ENCODE measurements around the gene ARL5B.

ARL5B gene

GRCh38 chr10:18658271-18659124, 733 bp upstream of the ARL5B start:
- Histone ChIP-seq H3K9ac (ENCODE audit: low read length) (peak overlapping the region; percentile 95), H3K79me2 (ENCODE audit: insufficient read depth, low read length) (peaks cover 52% of the 10 kb centered on the region)

DNA sequence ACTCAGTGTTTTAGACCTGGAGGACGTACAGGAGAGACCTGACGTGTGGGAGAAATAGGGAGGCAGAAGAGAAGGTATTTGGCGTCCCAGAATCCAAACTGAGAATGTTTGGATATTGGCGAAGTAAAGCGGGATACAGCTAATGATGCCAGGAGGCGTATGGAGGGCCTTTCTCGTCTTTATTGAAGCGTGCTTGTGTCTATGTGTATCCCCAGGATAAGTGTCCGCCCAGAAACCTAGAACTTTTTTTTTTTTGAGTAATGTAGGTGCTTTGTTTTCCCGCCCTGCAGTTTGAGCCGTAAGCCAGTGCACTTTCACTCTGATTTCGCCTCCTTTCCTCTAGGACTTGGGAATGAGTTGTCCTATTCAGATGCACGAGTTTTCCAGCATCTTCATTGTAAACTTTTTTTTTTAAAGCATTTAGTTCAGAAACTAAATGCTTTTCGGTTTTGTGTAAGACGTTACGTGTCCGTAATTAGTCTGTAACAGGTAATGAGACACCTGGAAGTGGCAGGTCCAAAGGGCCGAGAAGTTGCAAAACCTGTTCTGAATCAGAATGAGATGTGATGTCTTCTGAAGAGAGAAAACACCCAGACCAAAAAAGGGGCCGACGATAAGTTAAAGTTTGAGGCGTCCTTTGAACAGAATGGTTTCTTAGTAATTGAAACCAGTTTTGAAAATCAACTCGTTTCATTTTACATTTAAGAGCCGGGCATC, 746 bp downstream of the ARL5B start:
- peaks cover 66% of the 10 kb centered on the region for H3K79me2 ChIP-seq (ENCODE audit: insufficient read depth, low read length)
- peak overlapping the region; percentile 85 for H2AFZ ChIP-seq (ENCODE audit: low read depth, low read length, severe bottlenecking)
- H3K9me2 ChIP-seq (replicated peaks; ENCODE audit: insufficient read depth, low read length), result no peaks in the 10 kb centered on the region
- peak overlapping the region; percentile 97 for H3K4me3 ChIP-seq (ENCODE audit: insufficient read depth, low read length, poor library complexity, severe bottlenecking)
- H4K20me1 ChIP-seq (ENCODE audit: low read depth, low read length), result peaks cover 10% of the 10 kb centered on the region; the same call in 1 of the 2 replicates
- no peaks in the 10 kb centered on the region for H3K9me3 ChIP-seq (ENCODE audit: insufficient read depth, low read length)
- H3K4me2 ChIP-seq (ENCODE audit: low read depth, low read length, poor library complexity, severe bottlenecking), result peak overlapping the region; percentile 98
- peak overlapping the region; percentile 95 for H3K9ac ChIP-seq (ENCODE audit: low read length)
- peak overlapping the region; percentile 86 for H3K27ac ChIP-seq (ENCODE audit: low read depth, low read length)
- no peak for TF ChIP-seq EZH2phosphoT487 (conservative IDR thresholded peaks at IDR 0.05; ENCODE audit: low read length)
- TF ChIP-seq, protein P1, sequence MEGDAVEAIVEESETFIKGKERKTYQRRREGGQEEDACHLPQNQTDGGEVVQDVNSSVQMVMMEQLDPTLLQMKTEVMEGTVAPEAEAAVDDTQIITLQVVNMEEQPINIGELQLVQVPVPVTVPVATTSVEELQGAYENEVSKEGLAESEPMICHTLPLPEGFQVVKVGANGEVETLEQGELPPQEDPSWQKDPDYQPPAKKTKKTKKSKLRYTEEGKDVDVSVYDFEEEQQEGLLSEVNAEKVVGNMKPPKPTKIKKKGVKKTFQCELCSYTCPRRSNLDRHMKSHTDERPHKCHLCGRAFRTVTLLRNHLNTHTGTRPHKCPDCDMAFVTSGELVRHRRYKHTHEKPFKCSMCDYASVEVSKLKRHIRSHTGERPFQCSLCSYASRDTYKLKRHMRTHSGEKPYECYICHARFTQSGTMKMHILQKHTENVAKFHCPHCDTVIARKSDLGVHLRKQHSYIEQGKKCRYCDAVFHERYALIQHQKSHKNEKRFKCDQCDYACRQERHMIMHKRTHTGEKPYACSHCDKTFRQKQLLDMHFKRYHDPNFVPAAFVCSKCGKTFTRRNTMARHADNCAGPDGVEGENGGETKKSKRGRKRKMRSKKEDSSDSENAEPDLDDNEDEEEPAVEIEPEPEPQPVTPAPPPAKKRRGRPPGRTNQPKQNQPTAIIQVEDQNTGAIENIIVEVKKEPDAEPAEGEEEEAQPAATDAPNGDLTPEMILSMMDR (IDR thresholded peaks at IDR 0.05; ENCODE audit: insufficient read depth, low read length, poor library complexity, severe bottlenecking), result no peak
- no peaks in the 10 kb centered on the region for H3K36me3 ChIP-seq (ENCODE audit: low read length)
- no peaks in the 10 kb centered on the region for H3F3A ChIP-seq (ENCODE audit: insufficient read depth)
- H3K27me3 ChIP-seq (ENCODE audit: low read length), result no peaks in the 10 kb centered on the region

More at GRCh38 chr10:18658271-18659124, 733 bp upstream of the ARL5B start:
- Histone ChIP-seq H3K9me3 (ENCODE audit: insufficient read depth, low read length) (no peaks in the 10 kb centered on the region), H3K4me3 (ENCODE audit: insufficient read depth, low read length, poor library complexity, severe bottlenecking) (peak overlapping the region; percentile 97), H3F3A (ENCODE audit: insufficient read depth) (no peaks in the 10 kb centered on the region), H3K27ac (ENCODE audit: low read depth, low read length) (peak overlapping the region; percentile 86), H3K27me3 (ENCODE audit: low read length) (no peaks in the 10 kb centered on the region), H3K9me2 (replicated peaks; ENCODE audit: insufficient read depth, low read length) (no peaks in the 10 kb centered on the region), H3K4me2 (ENCODE audit: low read depth, low read length, poor library complexity, severe bottlenecking) (peak overlapping the region; percentile 81), H4K20me1 (ENCODE audit: low read depth, low read length) (peaks cover 10% of the 10 kb centered on the region; the same call in 1 of the 2 replicates), H3K36me3 (ENCODE audit: low read length) (no peaks in the 10 kb centered on the region), H2AFZ (ENCODE audit: low read depth, low read length, severe bottlenecking) (peak overlapping the region; percentile 18)
- no peak for TF ChIP-seq EZH2phosphoT487 (conservative IDR thresholded peaks at IDR 0.05; ENCODE audit: low read length)
- TF ChIP-seq, protein P1 (IDR thresholded peaks at IDR 0.05; ENCODE audit: insufficient read depth, low read length, poor library complexity, severe bottlenecking), result no peak

GRCh38 chr10:18660816-18661431, 1.7 kb downstream of the ARL5B start:
- Histone ChIP-seq H3K4me2 (ENCODE audit: low read depth, low read length, poor library complexity, severe bottlenecking) (peak overlapping the region; percentile 98), H2AFZ (ENCODE audit: low read depth, low read length, severe bottlenecking) (no peak overlapping the region), H3K27me3 (ENCODE audit: low read length) (no peaks in the 10 kb centered on the region), H3K79me2 (ENCODE audit: insufficient read depth, low read length) (peaks cover 76% of the 10 kb centered on the region), H3F3A (ENCODE audit: insufficient read depth) (no peaks in the 10 kb centered on the region), H3K27ac (ENCODE audit: low read depth, low read length) (no peak overlapping the region), H3K9me2 (replicated peaks; ENCODE audit: insufficient read depth, low read length) (no peaks in the 10 kb centered on the region), H3K36me3 (ENCODE audit: low read length) (no peaks in the 10 kb centered on the region), H3K4me3 (ENCODE audit: insufficient read depth, low read length, poor library complexity, severe bottlenecking) (peak overlapping the region; percentile 97), H3K9me3 (ENCODE audit: insufficient read depth, low read length) (no peaks in the 10 kb centered on the region), H4K20me1 (ENCODE audit: low read depth, low read length) (peaks cover 19% of the 10 kb centered on the region), H3K9ac (ENCODE audit: low read length) (peak overlapping the region; percentile 95)
- TF ChIP-seq, protein P1 (IDR thresholded peaks at IDR 0.05; ENCODE audit: insufficient read depth, low read length, poor library complexity, severe bottlenecking), result no peak
- TF ChIP-seq EZH2phosphoT487 (conservative IDR thresholded peaks at IDR 0.05; ENCODE audit: low read length), result no peak
